ENCODE data around the gene RAB6B.

The RAB6B gene

GRCh38 chr3:133834621-133835417 is 60.9 kb downstream of the RAB6B start:
- no peak for DNase-seq

- no peak for DNase-seq
These were observed 61.6 kb downstream of the RAB6B start for GRCh38 chr3:133833880-133834620.

GRCh38 chr3:133833267-133833666 is 62.4 kb downstream of the RAB6B start:
- no peak for DNase-seq

GRCh38 chr3:133832802-133833144 is 62.9 kb downstream of the RAB6B start:
- no peak for DNase-seq

- no peak for DNase-seq
These were observed 63.5 kb downstream of the RAB6B start for GRCh38 chr3:133831966-133832801.

GRCh38 chr3:133830071-133830470 is 65.6 kb downstream of the RAB6B start:
- no peak for DNase-seq

- DNase-seq: no peak
These were observed 66.4 kb downstream of the RAB6B start for GRCh38 chr3:133829310-133829707.

GRCh38 chr3:133828576-133829309 is 66.9 kb downstream of the RAB6B start:
- no peak for DNase-seq

GRCh38 chr3:133827684-133828083 is 68.0 kb downstream of the RAB6B start:
- DNase-seq: no peak

GRCh38 chr3:133827136-133827535 is 68.5 kb downstream of the RAB6B start:
- DNase-seq: no peak

- DNase-seq: no peak
These were observed 69.5 kb downstream of the RAB6B start for GRCh38 chr3:133825969-133826727.

GRCh38 chr3:133824961-133825485 is 70.7 kb downstream of the RAB6B start:
- DNase-seq: no peak

GRCh38 chr3:133821767-133822638 is 73.7 kb downstream of the RAB6B start:
- no peak for DNase-seq

- no peak for DNase-seq
These were observed 74.6 kb downstream of the RAB6B start for GRCh38 chr3:133820889-133821675.

- no peak for DNase-seq
These were observed 75.6 kb downstream of the RAB6B start for GRCh38 chr3:133820129-133820528.

- DNase-seq: no peak
These were observed 80.3 kb downstream of the RAB6B start for GRCh38 chr3:133815386-133815785.

GRCh38 chr3:133812872-133813271 is 82.8 kb downstream of the RAB6B start:
- DNase-seq: no peak

- peak; percentile 93 for DNase-seq
These were observed 89.8 kb downstream of the RAB6B start, which contains the start of gene SRPRB for GRCh38 chr3:133805702-133806475. SRPRB (plus strand) TSS chr3:133805815; CDS start chr3:133805849, 34 bp downstream.

GRCh38 chr3:133805384-133805701 is 90.3 kb downstream of the RAB6B start:
- no peak for DNase-seq
